NCI-H2081 (cell line): ENCODE results near the gene CCDC92.

ENCODE experiments used
- DNase-seq, 2 experiments: peaks; one replicate each; lab custom pipeline; 2025; lab: John Stamatoyannopoulos, UW

CCDC92 gene

GRCh38 chr12:123889848-123890535, 82.6 kb downstream of the CCDC92 start:
- DNase-seq, result no peak

- no peak for DNase-seq
These were observed 83.6 kb downstream of the CCDC92 start for GRCh38 chr12:123888989-123889388.

- DNase-seq, result no peak
These were observed 85.6 kb downstream of the CCDC92 start for GRCh38 chr12:123886931-123887582.

DNA sequence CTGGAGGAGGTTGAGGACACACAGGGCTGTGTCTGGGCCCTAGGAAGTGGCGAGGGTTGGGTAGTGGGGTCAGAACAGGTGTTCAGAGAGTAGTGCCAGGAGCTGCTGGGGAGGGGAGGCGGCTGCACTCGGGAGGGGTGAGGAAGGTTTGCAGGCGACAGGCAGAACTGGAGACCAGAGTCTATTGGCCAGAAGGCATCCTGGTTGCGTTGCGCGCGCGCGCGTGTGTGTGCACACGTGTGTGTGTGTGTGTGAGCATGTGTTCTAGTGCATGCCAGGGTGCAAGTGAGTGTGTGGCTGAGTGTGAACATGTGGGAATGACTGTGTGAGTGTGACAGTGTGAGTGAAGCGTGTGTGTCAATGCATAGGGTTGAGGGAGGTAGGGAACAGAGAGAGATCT, 86.4 kb downstream of the CCDC92 start:
- DNase-seq, result no peak
